Measurements from ENCODE around the gene BSND.

The BSND gene

GRCh38 chr1:54994355-54994990 lies 4.3 kb upstream of the BSND start:
- no peak for DNase-seq

- DNase-seq = no peak
Measured at GRCh38 chr1:54995013-54995760, 3.5 kb upstream of the BSND start.

DNA sequence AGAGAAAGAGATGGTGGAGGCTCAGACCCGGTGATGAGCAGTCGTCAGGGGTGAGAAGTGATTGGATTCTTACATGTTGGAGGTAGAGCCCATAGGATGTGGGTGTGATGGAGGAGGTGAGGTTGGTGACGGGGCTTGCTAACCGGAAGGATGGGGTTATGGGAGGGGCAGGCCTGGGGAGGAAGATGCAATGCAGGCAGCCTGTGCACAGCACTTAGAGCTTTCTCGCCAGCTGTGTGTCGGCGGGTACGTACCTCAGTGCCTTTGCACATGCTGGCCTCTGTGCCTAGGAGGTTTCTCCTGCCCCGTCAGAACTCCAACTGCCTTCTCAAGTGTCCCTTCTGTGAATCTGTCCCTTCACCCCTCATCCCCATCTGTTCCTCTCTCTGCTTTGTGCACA lies 2.9 kb upstream of the BSND start:
- no peak for DNase-seq

GRCh38 chr1:54996359-54996868 lies 2.3 kb upstream of the BSND start:
- DNase-seq = peak; percentile 29

DNA sequence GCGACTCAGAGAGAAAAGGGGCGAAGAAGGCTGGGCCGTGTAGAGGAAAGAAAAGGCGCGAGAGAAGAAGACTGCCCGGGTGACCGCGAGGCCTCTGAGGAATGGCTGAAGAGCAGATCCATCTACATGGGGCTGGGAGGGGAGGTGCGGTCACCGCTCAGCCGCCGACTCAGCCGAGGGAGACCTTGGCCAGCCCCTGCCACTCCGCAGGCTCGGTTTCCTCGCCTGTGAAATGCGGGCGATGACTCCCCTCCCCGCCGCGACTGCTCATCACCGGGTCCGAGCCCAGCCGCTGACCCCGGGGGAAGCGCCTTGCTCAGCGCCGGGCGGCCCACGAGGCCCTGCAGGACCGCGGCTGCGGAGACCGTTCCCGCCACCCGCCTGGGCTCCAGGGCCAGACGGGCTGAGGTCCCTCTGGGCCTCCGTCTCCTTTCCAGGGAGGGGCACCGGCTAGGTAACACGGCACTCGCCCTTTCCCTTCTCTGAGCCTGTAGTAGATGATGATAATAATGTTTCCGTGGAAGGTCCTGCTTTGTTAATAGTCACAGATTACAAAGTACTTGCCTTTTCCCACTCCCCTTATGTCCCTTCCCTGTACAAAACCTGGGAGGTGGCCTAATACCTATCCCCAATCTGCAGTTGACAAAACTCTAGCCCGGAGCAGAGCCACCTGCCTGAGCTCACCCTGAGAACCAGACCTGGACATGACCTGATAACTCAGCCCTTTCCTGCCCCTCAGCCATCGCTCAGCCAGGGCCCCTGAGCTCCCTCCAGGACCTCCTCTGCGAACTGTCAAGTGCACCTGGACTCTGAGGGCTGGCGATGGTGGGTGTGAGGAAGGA lies 1.6 kb upstream of the BSND start:
- DNase-seq = no peak

DNA sequence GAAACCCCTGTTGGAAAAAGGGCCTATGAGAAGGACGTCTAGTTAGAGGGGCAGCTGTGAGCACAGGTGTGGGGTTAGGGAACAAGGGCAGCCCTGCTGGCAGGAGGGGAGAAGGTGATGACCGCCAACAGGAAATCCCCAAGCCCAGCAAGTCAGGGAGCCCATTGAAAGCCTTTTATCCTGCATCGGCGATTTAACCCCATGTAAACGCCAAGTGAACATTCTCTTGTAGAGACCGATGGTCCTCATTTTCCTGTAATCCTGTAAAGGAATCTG lies 1.1 kb upstream of the BSND start:
- no peak for DNase-seq

GRCh38 chr1:54998100-54998499 lies 633 bp upstream of the BSND start:
- DNase-seq = no peak

DNA sequence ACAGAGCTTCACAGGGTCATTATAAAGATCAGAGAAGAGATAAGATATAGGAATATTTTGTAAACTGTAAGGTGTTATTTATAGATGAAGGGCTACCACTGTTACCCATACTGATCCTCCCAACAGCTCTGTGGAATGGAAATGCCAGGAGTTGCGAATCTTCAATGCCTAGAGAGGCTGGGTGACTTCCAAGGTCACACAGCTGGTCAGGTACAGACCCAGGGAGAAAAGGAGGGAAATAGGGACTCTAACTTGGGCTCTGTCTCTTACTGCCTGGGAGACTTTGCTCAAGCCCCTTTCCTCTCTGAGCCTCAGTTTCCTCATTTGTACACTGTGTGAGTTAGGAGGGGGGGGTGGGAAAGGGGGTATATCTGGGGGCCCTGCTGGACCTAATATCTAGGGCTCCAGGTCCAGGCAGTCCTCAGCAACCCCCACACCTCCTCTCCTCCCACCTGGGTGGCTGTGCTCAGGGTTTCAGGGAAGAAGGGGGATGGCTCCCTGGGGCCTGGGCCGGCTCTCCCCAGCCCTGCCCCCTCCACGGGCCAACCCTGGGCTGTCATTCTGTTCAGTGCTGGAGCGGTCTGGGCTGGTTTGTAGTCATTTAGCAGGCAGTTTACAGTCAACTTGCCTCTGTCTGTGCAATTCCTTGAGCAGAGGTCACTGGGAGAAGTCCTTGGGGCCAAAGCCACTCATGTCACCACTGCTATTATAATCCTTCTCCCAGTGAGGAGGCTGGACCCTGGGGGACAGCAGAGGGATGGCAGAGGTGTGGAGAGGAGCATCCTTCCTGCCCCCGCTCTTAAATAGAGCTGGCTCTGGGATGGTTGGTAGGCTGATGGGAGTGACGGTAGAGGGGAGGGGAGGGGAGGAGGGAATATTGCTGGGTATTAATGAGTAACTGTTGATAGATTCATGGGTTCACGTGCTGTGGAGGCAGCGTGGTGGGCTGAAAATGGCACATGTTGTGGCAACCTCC lies 1.7 kb downstream of the BSND start:
- DNase-seq = no peak

DNA sequence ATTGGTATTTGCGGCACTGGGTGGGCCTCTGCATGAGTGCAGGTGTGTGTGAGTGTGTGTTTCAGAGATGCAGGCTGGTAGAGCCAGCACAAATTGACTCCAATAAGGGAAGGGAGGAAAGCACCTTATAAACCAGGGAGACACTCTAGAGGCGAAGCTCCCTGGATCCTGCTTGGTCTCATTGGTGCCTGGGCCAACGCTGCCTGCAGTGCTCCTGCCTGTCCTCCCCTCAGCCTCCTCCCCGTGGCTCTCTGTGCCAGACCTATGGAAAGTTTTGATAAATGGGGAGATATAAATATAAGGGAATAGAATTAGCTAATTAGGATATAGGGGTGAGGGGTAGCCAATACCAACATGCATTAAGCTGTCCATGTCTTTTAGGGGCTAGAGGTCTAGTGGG lies 2.6 kb downstream of the BSND start:
- no peak for DNase-seq

DNA sequence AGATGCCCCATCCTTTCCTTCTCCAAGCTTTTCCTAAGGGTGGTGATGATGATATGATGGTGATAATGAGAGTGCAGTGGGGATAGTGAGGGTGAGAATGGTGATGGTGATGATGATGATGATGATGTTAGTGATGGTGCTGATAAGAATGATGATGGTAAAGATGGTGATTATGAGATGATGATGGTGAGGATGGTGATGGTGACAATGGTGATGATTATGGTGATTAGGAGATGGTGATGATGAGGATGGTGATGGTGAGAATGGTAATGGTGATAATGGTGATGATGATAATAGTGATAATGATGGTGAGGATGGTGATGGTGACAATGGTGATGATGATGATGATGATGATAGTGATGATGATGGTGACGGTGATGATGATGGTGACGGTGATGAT lies 4.0 kb downstream of the BSND start:
- no peak for DNase-seq

GRCh38 chr1:55005351-55006140 lies 6.8 kb downstream of the BSND start:
- no peak for DNase-seq

- DNase-seq = no peak
Measured at GRCh38 chr1:55006931-55007330, 8.2 kb downstream of the BSND start.

DNA sequence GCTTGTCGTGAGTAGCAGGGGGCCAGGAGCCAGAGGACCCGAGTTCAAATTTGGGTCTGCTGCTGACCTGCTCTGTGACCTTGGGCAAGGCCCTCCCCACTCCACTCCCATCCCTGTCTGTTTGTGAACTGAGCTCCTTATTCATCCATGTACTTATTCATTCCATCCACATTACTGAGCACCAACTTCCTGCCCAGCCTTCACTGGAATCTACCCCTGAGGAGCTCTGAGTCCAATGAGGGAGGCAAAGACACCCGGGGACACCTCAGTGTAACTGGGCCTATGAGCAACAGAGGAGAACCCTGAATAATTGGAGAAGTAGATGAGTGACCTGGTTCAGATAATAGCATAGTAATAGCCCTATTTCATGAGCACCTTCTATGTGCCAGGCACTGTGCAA lies 8.9 kb downstream of the BSND start:
- no peak for DNase-seq

GRCh38 chr1:55010194-55010886 lies 11.6 kb downstream of the BSND start:
- no peak for DNase-seq

DNA sequence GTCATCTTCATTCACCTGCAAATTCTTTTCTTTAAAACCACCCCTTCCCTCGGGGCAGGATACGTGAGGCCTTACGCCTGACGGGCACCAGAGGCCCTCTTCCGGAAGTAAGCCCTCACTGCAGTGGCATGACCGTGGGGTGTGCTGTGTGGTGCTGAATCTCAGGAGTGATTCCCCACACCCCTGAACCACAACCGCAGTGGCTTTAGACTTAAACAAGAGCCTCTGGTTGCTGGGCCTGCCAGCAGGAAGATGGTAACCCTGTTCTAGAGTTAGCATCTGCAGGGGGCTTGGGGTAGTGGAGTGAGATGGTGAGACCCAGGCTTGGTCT lies 12.1 kb downstream of the BSND start:
- DNase-seq = no peak

DNA sequence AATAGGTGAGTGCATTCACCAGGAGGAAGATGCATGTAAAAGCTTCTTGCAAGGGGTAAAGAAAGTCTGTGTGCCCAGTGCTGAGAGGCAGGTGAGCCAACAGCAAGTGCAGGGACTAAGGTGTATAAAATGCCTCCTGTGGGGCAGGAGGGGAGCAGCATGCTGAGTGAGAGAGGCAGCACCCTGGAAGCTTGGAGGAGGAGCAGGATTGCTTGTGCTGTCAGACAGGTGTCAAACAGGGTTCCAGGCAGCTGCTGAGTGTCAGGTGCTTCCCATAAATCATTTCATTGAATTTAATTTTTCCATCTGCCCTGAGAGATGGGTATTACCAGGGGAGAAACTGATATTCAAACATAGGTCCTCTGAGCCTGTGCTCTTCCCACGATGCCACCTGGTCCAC lies 13.9 kb downstream of the BSND start:
- DNase-seq = no peak

GRCh38 chr1:55015123-55015522 lies 16.4 kb downstream of the BSND start:
- DNase-seq = no peak

- no peak for DNase-seq
Measured at GRCh38 chr1:55015731-55016620, 17.2 kb downstream of the BSND start.

DNA sequence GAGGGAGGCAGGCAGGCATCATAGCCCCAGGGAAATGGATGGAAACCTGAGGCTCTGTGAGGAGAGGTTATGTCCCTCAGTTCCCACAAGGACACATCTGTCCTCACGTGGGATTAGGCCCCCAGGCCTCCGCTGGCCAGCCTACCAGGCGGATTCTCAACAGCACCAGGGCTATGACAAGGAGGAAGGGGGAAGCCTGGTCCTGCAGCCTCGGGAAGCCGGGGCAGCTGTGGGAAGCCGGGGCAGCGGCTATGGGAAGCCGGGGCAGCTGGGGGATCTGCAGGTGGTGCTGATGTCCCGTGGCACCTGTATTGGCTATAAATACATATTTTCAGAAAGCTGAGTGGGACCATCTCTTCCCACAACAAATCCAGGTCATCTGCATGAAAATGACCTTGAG lies 19.7 kb downstream of the BSND start:
- no peak for DNase-seq

DNA sequence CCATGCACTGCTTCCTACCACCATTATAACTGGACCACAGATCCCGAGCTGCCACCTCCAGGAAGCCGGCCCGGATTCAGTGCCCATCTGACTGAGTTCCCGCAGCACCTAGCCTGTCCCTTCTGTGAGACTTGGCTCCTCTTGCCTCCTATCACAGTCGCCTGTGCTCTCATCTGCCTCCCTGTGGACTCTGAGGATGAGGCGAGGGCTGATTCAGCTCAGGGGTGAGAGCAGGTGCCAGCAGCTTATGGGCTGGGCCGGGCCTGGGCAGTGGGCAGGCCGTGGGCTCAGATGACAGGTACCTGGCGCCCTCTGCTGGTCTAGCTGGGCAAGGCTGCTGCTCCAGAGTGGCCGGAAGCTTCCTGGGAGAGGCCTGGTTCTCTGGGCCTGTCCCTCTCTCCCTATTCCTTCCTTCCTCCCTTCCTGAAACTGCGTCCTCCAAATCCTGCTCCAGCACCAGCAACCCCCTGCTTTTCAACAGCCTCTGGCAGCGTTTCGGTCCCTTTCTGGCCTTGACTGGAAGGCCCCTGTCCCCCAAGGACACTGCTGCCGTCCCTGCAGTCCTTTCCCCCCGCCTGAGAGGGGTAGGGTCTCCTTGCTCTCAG lies 23.3 kb downstream of the BSND start:
- DNase-seq = peak; percentile 46

Measured in KG1 (cell line).